Stimulated activated CD4-positive, alpha-beta T cell treated with anti-CD3 and anti-CD28 coated beads, Interleukin-12 subunit alpha, Interleukin-12 subunit beta, amount 100 ng/mL, for 4 hours (primary cell): ENCODE measurements around the gene PLEKHM1.
A peak's percentile ranks its signal among the peaks of the same experiment; 100 is the strongest.

ENCODE experiments used
- DNase-seq: peaks from one replicate; pipeline ENCODE4 v3.0.0-alpha.2; 2020

The PLEKHM1 gene

DNA sequence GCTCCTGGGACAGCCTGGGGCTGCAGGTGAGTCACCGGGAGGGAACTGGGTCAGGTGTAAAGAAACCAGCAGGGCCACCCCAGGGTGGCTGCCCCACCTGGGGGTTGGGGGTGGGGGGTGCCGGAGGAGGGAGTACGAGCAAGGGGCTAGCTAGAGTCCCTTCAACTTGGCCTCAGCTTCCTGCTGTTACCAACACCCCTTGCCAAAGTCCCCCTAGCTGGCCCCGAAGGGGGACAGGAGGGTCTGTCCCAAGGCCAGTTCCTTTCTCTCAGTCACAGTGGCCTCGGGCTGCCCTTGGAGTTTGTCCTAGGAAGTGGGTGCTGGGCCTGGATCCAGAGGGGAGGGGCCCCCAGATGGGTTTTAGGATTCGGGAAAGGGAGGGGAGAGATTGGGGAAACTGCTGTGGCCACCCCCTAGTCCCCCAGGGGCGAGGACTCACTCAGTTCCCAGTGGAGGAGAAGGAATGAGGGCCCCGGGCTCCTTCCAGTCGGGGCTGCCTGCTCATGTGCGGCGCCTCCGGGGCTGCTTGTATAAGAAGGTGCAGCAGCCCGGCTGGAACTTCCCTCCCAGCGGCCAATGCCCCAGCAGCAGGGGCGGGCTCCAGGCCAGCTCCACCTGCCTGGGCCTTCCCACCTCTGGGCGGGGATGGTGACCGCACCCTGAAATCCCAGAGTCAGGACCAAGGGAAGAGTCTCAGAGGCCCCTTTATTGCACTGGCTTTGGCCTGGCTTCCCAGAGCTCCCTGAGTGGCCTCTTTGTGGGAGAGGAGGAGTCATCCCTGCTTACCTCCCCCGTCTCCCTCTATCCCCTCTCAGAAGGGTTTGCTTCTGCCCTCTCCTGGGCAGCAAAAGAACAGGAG lies 65.2 kb downstream of the PLEKHM1 start:
- DNase-seq: no peak

DNA sequence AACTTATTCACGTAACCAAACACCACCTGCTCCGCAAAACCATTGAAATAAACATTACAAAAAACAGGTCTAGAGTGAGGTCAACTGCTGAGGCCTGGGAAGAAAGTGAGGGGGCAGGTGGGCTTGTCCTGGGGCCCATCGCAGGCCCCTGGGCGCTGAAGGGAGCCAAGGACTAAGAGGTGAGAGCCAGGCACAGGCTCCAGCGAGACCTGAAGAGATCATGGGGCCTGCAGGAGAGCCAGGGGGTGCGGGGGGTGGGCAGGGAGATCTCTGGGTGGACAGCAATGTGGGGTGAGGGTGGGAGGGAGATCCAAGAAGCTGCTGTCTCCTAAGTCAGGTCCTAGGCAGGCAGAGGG lies 65.8 kb downstream of the PLEKHM1 start:
- DNase-seq: no peak

DNA sequence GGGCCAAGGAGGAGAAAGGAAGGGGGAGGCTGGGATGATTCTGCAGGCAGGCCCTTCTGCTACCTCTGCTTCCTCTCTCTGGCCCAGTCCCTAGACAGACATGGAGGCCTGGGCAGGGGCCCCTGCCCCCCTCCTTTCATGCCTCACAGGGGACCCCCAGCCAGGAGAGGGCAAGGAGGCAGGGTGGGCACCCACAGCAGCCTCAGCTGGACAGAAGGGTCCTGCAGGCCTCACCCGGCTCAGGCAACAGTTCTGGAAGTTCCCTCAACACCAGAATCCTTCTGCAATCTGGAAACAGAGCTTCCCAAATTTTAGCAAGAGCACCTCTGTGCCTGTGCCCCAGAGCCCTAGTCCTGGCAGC lies 66.6 kb downstream of the PLEKHM1 start:
- DNase-seq: no peak

DNA sequence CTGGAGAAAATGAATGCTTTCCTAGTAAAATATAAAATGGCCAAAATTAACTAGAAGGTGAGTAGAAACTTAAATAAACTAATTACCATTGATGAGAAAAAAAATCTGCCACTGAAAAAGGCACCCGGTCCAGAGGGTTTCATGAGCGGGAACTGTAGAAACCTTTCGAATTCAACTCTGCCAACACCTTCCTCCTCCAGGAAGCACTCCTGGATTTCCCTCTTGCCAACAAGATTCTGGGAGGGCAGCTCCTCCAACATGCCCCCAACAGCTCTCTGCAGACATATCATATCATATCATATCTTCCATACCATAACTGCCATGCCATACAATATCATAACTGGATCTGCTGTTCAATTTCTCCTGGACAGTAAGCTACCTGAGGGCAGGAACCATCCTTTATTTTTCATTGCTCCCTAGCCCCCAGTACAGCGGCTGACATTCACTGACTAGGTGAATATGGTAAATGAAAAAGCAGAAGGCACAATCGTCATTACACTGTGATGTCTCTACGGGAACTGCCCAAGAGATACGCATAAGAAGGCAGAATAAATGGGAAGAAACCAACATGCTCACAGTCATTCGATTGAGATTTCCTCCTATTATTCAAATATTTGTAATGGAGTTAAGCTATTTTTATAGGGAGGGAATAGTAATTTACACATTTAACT lies 67.1 kb downstream of the PLEKHM1 start:
- DNase-seq: no peak

DNA sequence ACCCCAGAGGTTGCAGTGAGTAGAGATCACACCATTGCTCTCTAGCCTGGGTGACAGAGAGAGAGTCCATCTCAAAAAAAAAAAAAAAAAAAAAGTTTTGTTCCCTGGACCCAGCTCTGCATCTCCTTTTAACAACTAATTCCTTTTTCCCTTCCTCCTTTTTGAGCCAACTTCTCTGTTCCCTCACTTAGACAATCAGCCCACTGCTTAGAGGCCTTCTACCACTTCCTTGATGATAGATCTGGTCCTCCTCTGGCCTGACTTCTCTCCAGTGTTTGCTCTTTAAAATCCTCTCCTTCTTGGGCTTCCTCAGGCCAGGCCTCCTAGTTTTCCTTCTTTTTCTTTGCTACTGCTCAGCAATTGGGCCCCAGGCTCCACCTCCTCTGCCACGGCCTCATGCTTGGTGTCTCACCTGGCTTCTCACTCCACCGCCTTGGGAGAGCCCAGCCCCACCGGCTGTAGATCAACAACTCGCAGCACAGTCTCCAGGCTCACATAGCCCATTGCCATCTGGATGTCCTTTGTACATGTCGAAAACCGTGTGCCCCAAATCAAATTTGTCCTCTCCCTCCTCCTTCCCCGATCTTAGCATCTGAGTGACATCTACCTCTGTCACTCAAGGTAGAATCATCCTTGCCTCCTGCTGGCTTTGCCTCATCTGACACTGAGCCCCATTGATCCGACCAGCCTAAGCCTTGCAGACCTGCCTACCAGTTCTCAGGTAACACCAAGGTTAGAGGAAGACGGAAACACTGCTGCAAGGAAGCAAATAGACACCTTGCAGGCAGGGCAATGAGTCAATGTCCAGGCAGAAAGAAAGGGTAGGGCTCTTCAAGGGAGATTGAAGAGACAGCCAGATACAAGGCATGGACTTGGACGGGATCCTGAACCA lies 75.3 kb downstream of the PLEKHM1 start:
- DNase-seq: no peak

DNA sequence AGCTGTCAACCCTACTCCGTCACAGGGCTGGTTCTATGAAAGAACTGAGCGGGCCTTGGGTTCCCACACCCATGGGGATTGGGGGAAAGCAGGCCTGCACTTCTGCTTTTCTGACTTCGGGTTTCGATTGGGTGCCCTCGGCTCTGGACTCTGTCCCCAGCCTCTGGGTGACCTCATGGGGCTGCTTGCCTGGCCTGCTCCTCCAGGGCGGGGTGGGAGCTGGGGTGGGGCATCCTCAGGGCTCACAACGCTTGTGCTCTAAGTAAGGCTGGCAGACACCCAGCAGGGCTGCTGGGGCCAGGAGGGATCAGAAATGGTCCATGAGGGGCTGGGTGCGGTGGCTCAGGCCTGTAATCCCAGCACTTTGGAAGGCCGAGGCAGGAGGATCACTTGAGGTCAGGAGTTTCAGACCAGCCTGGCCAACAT lies 77.0 kb downstream of the PLEKHM1 start:
- DNase-seq: no peak

DNA sequence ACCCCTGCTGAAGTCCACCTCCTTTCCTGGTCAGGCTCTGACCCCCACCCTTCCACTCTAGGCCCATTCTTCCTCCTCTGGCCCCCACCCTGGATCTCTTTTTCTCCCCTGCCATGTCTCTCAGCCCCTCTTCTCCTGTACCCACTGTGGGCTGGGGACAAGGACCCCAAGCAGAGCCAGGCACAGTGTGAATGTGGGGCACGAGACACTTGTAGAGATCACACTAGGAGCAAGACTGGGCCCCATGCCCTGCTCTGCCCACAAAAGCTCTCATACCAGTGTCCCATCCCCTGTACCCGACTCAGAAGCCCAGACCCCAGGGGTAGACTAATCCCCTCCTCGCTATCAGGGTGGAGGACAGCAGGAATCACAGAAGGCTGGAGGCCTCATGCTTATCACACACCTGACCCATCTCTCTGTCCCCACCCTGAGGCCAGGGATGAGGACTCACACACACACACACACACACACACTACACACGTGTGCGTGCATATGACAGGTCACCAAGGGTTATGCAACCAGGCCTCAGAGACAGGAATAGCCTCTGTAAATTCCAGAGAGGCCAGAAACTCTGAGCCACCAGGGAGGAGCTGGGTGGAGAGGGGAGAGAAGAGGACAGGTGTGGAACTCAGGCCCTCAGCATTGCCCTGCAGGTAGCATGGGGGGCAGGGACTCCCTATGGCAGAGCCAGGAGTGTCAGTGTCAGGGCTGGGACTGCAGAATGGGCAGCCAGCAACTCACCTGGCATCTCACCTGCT lies 79.0 kb downstream of the PLEKHM1 start:
- no peak for DNase-seq

DNA sequence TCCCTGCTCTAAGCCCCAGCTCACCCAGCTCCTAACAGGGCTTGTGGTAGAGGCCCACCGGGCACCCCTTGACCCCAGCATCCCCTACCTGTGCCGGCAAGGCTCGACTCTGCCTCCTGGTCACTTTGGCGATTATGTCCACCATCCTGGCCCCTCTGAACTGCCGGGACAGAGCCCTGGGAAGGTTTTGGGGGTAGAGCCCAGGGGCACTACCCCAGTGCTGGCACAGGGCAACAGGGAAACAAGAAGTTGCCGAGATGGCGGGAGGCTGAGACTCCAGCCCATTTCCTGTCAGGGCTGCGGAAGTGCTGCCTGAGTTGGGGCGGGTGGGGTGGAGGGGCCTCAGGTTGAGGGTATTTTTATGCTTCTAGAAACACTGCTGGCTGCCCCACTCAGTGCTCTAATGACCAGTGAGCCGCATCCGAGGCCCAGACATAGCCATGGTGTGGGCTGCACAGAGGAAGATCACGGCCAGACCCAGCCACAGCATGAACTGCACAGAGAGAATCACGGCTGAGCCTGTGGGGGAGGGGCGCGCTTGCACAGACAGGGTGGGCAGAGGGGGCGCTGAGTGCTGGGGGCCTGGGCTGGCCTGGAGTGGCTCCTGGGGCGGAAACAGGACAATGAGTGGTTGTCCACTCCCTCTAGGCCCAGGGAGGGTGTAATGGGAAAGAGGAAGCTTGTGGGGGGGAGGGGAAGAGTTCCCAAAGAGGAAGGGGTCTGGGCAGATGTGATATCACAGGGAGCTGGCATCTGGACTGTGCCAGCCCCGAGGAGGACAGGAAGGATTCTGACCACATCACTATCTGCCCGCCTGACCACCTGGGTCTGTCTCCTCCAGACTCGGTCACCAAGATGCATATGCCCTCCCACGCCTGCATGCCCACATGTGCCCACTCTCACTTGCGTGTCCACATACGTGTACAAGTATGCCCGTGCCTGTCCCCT lies 80.1 kb downstream of the PLEKHM1 start:
- DNase-seq: peak; percentile 61

- no peak for DNase-seq
These were observed 80.9 kb downstream of the PLEKHM1 start for GRCh38 chr17:45409659-45410076.

GRCh38 chr17:45408611-45409421 lies 81.7 kb downstream of the PLEKHM1 start:
- DNase-seq: no peak

DNA sequence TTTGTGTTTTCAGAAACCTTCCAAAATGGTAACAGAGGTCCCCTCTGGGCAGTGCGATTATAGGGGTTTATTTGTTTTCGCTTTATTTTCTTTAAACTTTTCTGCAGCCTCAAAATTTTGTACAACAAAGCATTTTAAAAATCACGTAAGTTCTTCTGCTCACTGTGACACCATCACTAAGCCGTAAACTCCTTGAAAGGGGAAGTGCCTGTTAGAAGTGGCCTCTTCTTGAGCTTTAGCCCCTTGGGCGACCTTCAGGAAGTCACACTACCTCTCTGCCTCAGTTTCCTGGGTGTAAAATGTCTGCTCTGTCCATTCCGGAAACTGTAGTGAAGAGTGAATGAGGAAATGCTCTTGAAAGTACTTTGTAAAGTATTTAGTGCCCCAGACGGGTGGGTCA lies 84.4 kb downstream of the PLEKHM1 start:
- DNase-seq: no peak

DNA sequence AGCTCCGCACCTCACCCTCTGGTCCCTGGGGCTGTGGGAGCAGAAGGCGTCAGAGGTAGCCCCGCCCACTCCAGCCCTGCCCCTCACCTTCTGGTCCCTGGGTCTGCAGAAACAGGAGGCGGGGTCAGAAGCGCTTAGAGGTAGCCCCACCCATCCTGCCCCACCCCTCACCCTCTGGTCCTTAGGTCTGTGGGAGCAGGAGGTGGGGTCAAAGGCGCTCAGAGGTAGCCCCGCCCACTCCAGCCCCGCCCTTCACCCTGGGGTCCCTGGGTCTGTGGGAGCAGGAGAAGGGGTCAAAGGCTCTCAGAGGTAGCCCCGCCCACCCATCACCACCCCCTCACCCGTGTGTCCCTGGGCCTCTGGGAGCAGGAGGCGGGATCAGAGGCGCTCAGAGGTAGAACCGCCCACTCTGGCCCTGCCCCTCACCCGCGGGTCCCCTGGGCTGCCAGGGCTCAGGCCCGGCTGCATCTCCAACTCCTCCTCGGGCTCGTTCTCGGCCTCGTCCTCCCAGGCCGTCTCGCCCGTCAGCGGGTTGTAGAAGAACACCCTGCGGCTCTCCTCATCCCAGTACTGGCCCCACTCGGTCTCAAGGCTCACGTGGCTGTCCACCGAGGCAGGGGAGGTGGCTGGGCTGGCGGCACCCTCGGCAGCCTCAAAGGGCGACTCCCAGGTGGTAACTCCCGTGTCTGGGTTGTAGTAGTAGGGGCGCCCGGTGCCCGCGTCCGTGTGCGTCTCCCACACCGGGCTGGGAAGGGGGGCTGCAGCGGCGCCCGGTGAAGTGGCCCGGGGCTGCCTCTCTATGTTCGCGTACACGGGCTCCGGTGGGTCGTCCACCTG lies 85.1 kb downstream of the PLEKHM1 start:
- DNase-seq: no peak

GRCh38 chr17:45404870-45405249 lies 85.7 kb downstream of the PLEKHM1 start:
- DNase-seq: no peak

- no peak for DNase-seq
These were observed 86.5 kb downstream of the PLEKHM1 start for GRCh38 chr17:45403906-45404490.

DNA sequence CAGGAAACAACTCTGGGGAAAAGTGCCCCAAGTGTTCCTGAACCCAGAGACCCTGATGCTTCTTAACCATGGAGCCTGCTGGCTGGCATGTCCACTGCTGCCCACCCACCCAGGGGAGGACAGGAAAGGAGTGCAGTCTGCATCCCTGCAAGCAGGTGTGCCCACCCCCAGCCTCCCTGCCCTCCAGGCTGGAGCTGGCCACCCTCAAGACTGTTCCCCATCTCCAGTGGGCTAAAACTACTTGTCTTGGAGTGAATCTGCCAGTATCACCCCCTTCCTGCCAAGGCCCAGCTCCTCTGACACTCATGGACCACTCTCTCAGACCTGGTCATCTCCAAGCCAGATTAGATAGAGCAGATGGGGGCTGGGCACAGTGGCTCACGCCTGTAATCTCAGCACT lies 87.6 kb downstream of the PLEKHM1 start:
- DNase-seq: no peak

DNA sequence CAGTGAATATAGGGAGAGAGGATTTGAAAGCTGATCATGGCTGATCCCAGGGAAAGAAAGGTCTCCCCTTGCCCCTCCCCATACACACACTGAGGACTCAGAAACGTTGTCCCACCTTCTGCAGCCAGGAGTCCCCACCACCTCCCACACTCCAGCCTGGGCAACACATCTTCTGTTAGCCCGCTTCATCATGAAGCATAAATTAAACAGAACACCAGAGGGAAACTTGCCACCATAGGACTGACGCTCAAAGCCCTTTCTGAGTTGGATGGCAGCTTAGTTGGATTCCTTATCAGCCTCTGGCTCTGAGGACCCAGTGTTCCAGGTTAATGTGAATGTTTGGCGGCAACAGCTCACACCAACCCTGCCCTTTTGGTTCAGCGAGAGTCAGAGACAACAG lies 91.7 kb downstream of the PLEKHM1 start:
- DNase-seq: no peak

GRCh38 chr17:45397796-45398195 lies 92.7 kb downstream of the PLEKHM1 start:
- no peak for DNase-seq

GRCh38 chr17:45396496-45397205 lies 93.9 kb downstream of the PLEKHM1 start:
- no peak for DNase-seq
